GM10847 (cell line): ENCODE results near the gene NPC2.
A peak's percentile ranks its signal among the peaks of the same experiment; 100 is the strongest.

Experiments used
- POLR2A ChIP-seq: IDR thresholded peaks from 2 replicates; pipeline ENCODE4 v1.6.1; 2011; ENCODE audit not compliant: insufficient read length; ENCODE audit errors: extremely low read depth

NPC2 gene

GRCh38 chr14:74493343-74494261 lies 497 bp upstream of the NPC2 start, which contains the start of gene ISCA2:
Gene ISCA2, plus strand, starts transcription at chr14:74493765. Its CDS starts 10 bp downstream, at chr14:74493775.
- TF ChIP-seq POLR2A: peak; percentile 68

GRCh38 chr14:74491956-74492775 lies 939 bp downstream of the NPC2 start:
- TF ChIP-seq POLR2A: no peak

GRCh38 chr14:74490486-74490885 lies 2.6 kb downstream of the NPC2 start:
- no peak for TF ChIP-seq POLR2A

- no peak for TF ChIP-seq POLR2A
These were observed 4.2 kb downstream of the NPC2 start for GRCh38 chr14:74488786-74489397.

- TF ChIP-seq POLR2A: no peak
These were observed 6.9 kb downstream of the NPC2 start for GRCh38 chr14:74486164-74486563.

- no peak for TF ChIP-seq POLR2A
These were observed 9.8 kb downstream of the NPC2 start for GRCh38 chr14:74483321-74483720.

- TF ChIP-seq POLR2A: no peak
These were observed 10.5 kb downstream of the NPC2 start for GRCh38 chr14:74482571-74482970.

- no peak for TF ChIP-seq POLR2A
These were observed 13.1 kb downstream of the NPC2 start for GRCh38 chr14:74480046-74480445.

GRCh38 chr14:74478996-74479635 lies 14.0 kb downstream of the NPC2 start:
- no peak for TF ChIP-seq POLR2A

GRCh38 chr14:74476607-74477006 lies 16.5 kb downstream of the NPC2 start:
- no peak for TF ChIP-seq POLR2A

GRCh38 chr14:74476107-74476506 lies 17.0 kb downstream of the NPC2 start:
- no peak for TF ChIP-seq POLR2A

GRCh38 chr14:74475678-74476077 lies 17.4 kb downstream of the NPC2 start:
- no peak for TF ChIP-seq POLR2A

- no peak for TF ChIP-seq POLR2A
These were observed 18.7 kb downstream of the NPC2 start for GRCh38 chr14:74474376-74474775.

- no peak for TF ChIP-seq POLR2A
These were observed 20.5 kb downstream of the NPC2 start for GRCh38 chr14:74472601-74473000.
